GM12878 (cell line): ENCODE measurements around the gene NHEJ1.

ENCODE experiments used
- BRCA1 ChIP-seq: IDR thresholded peaks from 2 replicates; pipeline ENCODE4 v1.6.1; 2011; ENCODE audit warnings: low read depth, low read length, improper control_type of control experiment
- CBX3 ChIP-seq: fragments of 200-600 bp; sonication (generic); IDR thresholded peaks from 2 replicates; pipeline ENCODE4 v1.6.1; 2016; ENCODE audit warnings: low read depth, borderline replicate concordance
- CBX5 ChIP-seq: sonication (generic); IDR thresholded peaks from 2 replicates; pipeline ENCODE4 v1.6.1; 2016; ENCODE audit warnings: low read depth, moderate library complexity, mild to moderate bottlenecking, inconsistent platforms
- POLR2A ChIP-seq: IDR thresholded peaks from 2 replicates; pipeline ENCODE4 v1.6.1; 2011; ENCODE audit warnings: low read depth, mild to moderate bottlenecking, low read length
- POLR2AphosphoS2 ChIP-seq: IDR thresholded peaks from 2 replicates; pipeline ENCODE4 v1.6.1; 2011; ENCODE audit warnings: low read depth, mild to moderate bottlenecking, low read length, improper control_type of control experiment, moderate library complexity
- RB1 ChIP-seq: fragments of 450-650 bp; formaldehyde crosslinking; IDR thresholded peaks from 2 replicates; pipeline ENCODE4 v1.6.1; 2017; ENCODE audit warnings: mild to moderate bottlenecking, borderline replicate concordance
- TF ChIP-seq, protein P1 (sequence below): fragments of 450-650 bp; formaldehyde crosslinking; IDR thresholded peaks from 2 replicates; pipeline ENCODE4 v1.5.0; 2022; ENCODE audit warnings: mild to moderate bottlenecking, missing genetic modification characterization

DNA sequence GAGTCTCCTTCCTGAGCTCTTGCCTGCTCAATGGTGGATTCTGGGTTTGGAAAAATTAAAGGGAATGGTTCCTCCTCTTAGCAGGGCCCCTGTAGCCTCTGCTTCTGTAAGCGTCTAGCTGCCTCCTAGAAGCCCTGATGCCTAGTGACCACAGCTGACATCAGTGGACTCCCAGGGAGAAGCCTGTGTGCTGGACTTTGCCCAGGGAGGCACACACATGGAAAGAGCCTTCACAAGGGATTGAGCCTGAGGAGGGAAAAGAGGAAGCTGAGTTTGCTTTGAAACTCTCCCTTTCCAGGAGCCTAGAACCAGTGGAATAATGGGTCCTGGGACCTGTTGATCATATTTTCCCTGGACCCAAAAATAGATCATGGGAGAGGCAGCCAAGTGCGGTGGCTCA, 117.9 kb downstream of the NHEJ1 start:
- TF ChIP-seq RB1 (no peak), POLR2A (no peak), CBX5 (no peak), BRCA1 (no peak), POLR2AphosphoS2 (no peak), CBX3 (no peak)
- TF ChIP-seq, protein P1, sequence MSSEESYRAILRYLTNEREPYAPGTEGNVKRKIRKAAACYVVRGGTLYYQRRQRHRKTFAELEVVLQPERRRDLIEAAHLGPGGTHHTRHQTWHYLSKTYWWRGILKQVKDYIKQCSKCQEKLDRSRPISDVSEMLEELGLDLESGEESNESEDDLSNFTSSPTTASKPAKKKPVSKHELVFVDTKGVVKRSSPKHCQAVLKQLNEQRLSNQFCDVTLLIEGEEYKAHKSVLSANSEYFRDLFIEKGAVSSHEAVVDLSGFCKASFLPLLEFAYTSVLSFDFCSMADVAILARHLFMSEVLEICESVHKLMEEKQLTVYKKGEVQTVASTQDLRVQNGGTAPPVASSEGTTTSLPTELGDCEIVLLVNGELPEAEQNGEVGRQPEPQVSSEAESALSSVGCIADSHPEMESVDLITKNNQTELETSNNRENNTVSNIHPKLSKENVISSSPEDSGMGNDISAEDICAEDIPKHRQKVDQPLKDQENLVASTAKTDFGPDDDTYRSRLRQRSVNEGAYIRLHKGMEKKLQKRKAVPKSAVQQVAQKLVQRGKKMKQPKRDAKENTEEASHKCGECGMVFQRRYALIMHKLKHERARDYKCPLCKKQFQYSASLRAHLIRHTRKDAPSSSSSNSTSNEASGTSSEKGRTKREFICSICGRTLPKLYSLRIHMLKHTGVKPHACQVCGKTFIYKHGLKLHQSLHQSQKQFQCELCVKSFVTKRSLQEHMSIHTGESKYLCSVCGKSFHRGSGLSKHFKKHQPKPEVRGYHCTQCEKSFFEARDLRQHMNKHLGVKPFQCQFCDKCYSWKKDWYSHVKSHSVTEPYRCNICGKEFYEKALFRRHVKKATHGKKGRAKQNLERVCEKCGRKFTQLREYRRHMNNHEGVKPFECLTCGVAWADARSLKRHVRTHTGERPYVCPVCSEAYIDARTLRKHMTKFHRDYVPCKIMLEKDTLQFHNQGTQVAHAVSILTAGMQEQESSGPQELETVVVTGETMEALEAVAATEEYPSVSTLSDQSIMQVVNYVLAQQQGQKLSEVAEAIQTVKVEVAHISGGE (CRISPR knock-in tag), result no peak
